ENCODE measurements around the gene GCNT1.
A peak's percentile ranks its signal among the peaks of the same experiment; 100 is the strongest.
"Not testable (repeated sequence)": the region's sequence is repeated elsewhere in the genome, so short reads cannot be mapped to it uniquely, and the experiment has no call there.

The GCNT1 gene
- total RNA-seq: 22.2 to 81.0 reads per million in 2 donors

DNA sequence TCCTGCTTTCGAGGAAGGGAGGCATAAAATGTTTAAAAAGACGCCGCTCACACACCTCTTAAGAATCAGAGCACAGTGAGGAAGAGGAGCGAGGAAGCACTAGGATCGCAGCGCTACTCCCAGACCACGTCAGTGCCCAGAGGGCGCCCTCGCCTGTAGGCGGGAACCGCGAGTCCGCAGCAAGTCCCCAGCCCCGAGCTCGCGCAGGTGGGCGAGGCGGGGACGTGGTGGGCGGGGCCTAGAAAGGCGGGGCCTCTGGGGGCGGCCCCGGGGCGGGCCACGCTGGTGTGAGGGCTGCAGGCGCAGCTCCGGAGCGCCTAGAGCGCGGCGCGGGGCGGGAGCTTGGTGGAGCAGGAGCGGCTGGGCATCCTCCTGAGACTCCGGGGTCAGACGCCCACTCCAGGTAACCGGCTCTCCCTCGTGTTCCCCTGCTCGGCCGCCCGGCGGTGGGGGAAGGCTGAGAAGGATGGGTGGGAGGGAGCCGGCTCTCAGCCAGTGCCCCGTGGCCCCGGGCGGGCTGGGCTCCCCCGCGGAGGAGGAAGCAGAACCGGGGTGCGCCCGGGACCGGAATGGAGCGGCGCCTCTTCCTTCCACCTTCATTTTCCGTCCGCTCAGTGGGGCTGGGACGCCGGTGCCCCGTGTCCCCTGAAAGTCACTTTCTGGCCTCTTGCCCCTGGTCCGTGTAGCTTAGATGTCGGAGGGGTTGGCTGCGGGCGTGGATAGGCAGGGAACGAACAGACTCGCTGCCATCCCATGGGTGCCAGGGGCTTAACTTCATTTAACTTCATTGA, at the start of gene GCNT1:
Gene GCNT1 (plus strand): TSS at position 280 of the 791 bp plus-strand sequence. CDS start 43,200 bp downstream, outside the sequence.
- peak; percentile 77 for DNase-seq

DNA sequence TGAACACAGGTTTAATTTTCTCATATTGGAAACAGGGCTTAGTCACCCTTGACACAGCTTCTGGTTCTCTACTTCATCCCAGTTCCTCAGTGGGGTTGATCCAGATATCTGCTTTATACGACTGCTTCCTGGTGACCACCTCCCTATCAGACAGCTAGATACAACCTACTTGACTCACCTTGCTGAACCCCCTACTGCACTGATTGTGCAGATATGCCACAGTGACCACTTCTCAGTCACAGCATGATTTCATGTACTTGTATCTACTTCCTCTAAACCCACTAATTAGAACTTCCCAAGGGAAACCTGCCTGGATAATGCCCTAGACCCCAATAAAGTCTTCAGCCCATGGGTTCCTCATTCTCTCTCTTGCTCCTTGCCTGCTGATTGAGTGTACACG, 46.3 kb upstream of the GCNT1 start:
- no peak for DNase-seq

DNA sequence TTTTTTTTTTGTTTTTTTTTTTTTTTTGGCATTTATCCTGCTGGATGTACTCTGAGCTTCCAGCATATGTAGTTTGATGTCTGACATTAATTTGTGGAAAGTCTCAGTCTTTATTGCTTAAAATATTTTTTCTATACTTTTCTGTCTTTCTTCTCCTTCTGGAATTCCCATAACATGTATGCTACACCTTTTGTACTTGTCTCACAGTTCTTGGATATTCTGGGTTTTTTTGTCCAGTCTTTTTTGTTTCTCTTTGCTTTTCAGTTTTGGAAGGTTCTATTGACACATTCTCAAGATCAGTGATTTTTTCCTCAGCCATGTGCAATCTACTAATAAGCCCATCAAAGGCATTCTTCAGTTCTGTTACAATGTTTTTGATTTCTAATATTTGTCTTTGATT, 45.3 kb upstream of the GCNT1 start:
- DNase-seq: no peak

DNA sequence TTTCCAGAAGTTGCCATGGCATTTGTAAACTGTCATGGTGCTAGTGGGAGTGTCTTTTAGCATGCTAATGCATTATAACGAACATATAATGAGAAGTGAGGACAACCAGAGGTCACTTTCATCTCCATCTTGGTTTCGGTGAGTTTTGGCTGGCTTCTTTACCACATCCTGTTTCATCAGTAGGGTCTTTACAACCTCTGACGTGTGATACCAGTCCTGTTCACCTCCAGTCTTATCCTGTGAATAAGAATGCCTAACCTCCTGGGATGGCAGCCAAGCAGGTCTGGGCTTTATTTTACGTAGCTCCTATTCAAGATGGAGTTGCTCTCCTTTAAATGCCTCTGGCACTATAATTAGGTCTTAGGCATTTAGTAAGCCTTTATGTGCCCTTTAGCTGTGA, 44.3 kb upstream of the GCNT1 start:
- DNase-seq: no peak

DNA sequence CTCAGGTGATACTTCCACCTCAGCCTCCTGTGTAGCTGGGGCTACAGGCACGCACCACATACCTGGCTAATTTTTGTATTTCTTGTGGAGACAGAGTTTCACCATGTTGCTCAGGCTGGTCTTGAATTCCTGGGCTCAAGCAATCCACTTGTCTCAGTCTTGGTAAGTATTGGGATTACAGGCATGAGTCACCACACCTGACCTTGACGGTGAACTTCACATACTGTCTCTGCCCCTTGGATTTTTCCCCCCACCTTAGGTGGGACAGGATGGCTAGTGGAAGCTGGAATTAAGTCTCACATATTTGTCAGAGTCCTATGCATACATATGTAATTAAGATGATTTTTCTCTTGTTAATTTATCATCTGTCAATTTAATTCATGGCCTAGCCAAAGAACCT, 43.8 kb upstream of the GCNT1 start:
- no peak for DNase-seq

DNA sequence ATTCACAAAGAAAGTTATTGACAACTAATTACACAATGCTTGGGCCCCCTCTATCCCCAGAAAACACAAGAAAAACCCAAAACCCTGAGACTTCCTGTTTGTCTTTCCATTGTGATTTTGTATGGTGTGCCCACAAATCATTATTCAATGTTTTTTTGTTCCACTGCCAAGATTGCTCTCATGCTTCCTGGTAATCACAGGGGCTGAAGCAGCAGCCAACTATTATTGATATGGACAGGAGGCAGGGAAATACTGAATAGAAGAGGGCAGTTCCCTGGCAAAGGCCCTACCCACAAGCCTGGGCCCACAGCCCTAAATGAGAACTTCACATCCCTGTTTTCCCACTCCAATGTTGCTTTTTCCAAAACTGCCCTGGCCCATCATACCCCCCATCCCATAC, 43.3 kb upstream of the GCNT1 start:
- no peak for DNase-seq

DNA sequence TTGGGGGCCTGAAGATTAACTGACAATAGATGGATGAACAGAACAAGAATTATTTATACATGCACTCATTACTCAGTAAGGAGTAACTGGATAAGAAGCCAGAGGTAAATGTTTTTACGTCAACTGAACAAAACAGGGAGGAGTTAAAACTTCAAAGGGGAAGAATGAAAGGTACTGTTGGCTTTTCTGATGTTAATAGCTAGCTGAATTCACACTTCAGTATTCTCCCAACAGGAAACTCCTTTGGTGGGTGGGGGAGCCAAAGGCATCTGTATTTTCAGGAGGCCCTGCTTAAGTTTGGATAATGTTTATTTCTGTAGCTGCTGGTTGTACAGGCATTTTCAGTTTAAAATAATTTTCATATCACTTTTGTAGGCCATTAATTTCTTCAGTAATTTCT, 41.6 kb upstream of the GCNT1 start:
- no peak for DNase-seq

DNA sequence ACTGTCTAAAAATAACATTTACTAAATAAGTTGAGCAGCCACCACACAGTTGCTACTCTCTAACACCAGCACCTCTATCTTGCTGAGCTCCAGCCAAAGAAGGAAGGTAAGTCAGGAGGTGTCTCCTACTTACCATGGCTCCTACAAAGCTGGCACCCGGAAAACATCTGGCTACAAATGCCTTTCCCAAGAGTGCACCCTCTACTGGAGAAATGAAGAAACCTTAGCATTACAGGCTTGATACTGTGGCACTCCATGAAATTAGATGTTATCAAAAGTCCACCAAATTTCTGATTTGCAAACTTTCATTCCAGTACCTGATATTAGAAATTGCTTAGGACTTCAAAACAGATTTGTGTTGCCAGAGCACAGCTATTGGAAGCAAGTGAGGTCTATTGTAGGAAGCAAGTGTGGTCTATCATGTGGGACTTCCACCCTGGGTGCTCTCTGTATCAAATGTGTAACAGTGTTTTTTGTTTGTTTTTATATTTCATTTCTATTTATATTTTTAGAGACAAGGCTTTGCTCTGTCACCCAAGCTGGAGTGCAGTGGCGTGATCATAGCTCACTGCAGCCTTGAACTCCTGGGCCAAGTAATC, 39.1 kb upstream of the GCNT1 start:
- no peak for DNase-seq

DNA sequence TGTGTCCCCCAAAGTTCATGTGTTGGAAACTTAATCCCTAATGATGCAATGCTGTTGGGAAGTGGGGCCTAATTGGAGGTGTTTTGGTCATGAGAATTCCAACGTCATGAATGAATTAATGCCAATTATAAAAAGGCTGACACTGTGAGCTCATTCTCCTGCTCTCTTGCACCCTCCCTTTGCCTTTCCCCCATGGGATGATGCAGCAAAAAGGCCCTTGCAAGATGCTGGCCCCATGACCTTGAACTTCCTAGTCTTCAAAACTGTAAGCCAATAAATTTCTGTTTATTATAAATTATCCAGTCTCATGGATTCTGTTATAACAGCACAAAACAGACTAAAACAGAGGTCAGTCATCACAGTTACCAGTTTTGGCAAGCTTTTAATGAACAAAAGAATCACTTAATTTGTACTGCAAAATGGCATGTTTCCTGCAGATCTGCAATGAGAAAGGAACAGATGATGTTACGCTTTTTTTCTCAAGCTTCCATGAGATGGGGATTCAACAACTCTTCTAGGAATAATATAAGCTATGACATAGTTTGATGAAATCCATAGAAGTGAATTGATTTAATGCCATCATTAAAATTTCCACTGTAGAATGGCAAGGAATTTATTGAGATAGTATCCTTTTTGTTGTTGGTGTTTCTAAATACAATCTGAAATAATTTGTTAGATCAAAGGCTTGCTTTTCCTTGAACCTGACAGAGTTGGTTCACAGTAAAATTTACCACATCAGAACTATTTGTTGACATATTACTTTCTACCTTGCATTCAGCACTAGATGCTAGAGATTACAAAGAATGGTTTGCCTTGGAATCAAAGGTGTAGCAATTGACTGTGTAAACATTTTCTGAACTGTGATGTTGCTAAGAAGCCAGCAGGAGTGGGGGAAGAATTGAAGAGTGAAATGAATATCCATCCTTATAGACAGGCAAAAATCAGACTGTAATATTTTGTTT, 35.5 kb upstream of the GCNT1 start:
- DNase-seq: no peak

DNA sequence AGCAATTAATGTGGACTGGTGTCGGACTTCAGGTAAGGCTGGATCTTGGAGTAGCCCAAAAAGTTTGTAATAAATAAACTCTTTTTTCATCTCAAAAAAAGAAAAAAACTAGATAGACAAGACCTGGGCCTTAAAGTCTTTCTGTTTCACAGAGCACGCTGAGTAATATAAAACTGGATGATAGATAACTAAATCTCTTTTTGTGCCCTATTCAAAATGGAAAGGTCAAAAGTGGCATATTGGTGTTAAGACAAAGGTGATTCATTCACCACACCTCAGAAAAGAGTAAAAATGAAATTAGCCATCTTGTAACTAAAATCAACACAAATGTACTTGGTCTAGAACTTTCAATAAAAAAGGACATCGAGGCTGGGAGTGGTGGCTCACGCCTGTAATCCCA, 34.5 kb upstream of the GCNT1 start:
- DNase-seq: no peak

DNA sequence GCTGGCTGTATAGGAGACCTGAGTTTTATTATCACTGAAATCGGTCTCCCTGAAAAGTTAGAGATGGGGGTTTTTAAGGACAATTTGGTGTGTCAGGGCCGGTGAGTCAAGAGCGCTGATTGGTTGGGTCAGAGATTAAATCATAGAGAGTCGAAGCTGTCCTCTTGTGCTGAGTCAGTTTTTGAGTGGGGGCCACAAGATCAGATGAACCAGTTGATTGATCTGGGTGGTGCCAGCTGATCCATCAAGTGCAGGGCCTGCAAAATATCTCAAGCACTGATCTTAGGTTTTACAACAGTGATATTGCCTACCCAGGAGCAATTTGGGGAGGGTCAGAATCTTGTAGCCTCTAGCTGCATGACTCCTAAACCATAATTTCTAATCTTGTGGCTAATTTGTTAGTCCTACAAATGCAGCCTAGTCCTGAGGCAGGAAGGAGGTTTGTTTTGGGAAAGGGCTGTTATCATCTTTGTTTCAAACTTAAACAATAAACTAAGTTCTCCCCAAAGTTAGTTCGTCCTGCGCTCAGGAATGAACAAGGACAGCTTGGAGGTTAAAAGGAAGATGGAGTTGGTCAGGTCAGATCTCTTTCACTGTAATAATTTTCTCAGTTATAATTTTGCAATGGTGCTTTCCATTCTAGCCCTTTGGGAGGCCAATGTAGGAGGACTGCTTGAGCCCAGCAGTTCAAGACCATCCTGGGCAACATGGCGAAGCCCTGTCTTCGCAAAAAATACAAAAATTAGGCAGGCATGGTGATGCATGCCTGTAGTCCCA, 33.1 kb upstream of the GCNT1 start:
- DNase-seq: no peak

DNA sequence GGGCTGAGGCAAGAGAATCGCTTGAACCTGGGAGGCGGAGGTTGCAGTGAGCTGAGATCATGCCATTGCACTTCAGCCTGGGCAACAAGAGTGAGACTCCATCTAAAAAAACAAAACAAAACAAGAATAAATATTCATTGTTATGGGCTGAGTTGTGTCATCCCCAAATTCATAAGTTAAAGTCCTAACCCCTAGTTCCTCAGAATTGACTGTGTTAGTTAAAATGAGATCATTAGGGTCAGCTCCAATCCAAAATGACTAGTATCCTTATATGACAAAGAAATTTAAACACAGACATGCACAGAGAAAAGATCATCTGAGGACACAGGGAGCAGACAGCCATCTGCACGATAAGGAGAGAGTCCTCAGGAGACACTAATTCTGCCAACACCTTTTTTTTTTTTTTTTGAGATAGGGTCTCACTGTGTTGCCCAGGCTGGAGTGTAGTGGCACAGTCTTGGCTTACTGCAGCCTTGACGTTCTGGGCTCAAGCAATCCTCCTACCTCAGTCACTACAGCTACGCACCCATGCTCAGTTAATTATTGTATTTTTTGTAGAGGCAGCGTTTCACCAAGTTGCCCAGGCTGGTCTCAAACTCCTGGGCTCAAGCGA, 32.1 kb upstream of the GCNT1 start:
- DNase-seq: no peak

DNA sequence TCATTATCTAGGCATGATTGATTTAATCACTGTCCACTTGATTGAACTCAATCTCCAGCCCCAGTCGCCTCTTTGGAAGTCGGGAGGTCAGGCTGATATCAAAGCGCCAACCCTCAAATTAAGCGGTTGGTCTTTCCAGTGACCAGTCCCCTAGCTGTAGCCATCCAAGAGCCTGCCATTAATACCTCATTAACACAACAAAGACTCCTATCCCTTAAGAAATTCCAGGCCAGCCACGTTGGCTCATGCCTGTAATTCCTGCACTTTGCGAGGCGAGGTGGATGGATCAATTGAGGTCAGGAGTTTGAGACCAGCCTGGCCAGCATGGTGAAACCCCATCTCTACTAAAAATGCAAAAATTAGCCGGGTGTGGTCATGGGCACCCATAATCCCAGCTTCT, 27.4 kb upstream of the GCNT1 start:
- DNase-seq: no peak

DNA sequence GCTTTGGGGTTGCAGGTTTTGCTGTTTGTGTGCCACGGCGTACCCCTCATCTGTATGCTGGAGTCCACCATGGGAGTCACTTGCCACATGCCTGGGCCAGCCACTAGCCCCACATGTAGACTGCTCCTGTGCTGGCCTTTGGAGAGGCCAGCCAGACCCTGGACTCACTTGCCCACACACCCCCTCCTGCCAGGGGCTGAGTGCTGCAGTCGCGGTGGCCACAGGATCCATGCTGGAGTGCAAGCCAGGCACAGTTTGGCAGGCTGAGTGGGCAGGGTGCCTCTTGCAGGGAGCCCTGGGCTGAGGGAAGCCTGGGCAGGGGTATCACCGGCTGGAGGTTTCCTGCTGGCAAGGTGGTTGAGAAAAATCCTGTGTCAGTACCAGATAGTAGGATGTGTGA, 25.6 kb upstream of the GCNT1 start:
- no peak for DNase-seq

DNA sequence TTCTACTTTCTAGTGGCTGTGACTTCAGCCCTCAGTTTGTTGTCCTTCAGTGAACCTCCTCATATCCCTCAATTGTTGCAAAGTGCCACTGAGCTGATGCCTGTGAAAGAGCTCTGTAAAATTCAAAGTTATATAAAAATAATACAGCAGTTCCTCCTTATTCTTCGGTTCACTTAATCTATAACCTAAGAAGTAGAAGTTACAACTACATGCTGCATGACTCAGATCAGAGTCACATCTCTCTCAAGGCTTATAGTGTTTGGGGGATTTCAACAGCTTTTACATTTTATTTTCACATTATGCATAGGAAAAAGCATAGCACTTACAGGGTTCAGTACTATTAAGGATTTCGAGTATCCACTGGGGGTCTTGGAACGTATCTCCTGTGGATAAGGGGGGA, 25.1 kb upstream of the GCNT1 start:
- DNase-seq: no peak

DNA sequence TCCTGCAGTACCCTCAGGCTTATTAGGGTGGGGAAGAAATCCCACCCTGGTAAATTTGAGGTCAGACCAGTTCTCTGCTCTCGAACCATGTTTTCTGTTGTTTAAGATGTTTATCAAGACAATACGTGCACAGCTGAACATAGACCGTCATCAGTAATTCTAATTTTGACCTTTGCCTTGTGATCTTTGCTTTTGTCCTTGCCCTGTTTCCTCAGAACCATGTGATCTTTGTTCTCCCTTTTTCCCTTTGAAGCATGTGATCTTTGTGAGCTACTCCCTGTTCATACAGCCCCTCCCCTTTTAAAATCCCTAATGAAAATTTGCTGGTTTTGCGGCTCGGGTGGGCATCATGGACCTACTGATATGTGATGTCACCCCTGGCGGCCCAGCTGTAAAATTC, 24.1 kb upstream of the GCNT1 start:
- not testable (repeated sequence) for DNase-seq

DNA sequence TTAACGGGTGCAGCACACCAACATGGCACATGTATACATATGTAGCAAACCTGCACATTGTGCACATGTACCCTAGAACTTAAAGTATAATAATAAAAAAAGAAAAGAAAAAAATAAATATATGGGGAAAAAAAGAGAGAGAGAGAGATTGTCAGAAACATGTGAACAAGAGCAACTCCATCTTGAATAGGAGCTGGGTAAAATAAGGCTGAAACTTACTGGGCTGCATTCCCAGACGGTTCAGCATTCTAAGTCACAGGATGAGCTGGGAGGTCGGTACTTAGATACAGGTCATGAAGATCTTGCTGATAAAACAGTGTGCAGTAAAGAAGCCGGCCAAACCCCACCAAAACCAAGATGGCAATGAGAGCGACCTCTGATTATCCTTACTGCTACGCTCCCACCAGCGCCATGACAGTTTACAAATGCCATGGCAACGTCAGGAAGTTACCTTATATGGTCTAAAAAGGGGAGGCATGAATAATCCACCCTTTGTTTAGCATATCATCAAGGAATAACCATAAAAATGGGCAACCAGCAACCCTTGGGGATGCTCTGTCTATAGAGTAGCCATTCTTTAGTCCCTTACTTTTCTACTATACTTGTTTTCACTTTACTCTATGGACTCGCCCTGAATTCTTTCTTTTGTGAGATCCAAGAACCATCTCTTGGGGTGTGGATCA, 21.8 kb upstream of the GCNT1 start:
- not testable (repeated sequence) for DNase-seq

DNA sequence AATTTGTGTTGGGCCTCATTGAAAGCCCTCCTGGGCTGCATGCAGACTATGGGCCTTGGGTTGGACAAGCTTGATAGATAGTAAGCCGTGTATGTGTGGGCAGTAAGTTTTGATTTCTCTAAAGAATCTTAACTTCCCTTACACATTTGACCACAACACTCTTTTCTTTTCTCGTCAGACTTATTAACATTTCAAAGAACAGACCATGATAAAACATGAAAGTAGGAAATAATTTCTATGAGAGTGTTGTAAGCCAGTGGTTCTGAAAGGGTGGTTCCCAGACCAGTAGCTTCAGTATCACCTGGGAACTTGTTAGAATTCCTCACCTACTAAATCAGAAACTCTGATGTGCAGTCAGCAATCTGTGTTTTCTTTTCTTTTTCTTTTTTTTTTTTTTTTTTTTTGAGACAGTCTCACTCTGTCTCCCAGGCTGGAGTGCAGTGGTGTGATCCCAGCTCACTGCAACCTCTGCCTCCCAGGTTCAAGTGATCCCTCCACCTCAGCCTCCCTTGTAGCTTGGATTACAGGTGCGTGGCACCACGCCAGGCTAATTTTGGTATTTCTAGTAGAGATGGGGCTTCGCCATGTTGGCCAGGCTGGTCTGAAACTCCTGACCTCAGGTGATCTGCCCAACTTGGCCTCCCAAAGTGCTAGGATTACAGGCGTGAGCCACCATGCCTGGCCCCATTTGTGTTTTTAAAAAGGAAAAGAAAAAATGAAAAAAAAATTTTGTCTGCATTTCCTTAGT, 20.0 kb upstream of the GCNT1 start:
- DNase-seq: no peak

DNA sequence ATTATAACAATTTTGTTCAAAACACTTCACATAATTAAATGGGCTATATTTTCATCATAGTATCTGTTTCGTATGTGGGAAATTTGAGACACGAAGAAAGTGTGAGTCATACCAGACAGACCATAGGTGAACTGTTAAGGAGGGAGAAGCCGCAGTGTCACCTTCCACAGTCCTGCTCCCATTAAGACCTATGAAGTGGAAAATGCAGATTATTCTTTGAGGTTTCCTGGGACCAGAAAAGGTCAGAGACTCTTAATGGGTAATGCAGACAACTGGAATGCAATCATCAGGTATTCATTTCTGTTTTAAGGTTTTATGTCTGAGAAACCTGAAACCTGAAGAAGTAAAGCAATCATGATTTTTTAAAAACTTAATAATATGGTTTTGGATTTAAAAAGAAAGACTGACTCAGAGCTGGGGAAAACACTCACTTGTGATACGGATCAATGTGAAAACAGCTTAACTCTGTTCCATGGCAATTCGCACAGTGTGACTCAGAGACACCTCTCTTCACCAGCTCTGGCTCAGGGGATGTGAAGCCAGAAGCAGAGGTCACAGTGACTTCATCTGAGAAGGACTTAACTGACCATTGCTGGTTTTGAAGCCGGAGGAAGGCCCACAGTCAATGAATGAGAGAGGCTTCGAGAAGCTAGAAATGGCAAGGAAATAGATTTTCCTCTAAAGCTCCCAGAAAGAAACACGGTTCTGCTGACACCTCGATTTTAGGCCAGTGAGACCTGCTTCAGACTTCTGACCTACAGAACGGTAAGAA, 17.2 kb upstream of the GCNT1 start:
- no peak for DNase-seq

DNA sequence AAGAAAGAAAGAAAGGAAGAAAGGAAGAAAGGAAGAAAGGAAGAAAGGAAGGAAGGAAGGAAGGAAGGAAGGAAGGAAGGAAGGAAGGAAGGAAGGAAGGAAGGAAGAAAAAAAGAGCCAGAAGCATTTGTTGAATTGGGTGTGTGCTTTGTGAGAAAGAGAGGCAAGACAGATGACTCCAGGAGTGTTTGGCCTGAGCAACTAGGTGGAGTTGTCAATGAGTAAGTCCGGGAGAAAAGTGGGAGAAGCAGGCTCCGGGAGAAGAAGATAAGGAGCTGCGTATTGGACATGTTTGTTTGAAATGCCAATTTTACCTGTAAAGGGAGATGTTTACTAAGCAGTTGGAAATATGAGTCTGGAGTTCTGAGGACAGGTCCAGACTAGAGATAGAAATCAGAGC, 15.1 kb upstream of the GCNT1 start:
- no peak for DNase-seq

All from activated gamma-delta T cell (primary cell).